HL-60 (cell line): ENCODE measurements around the gene GLUL.

Experiments used
- CTCF ChIP-seq: IDR thresholded peaks from one replicate; pipeline ENCODE4 v1.5.1; 2011; ENCODE audit warnings: low read length, control low read depth, inconsistent platforms; ENCODE audit not compliant: insufficient read depth
- GABPA ChIP-seq: IDR thresholded peaks from 2 replicates; pipeline ENCODE4 v1.6.1; 2012; ENCODE audit warnings: low read depth
- REST ChIP-seq: IDR thresholded peaks from 2 replicates; pipeline ENCODE4 v1.6.1; 2012; ENCODE audit warnings: low read depth; ENCODE audit not compliant: insufficient replicate concordance

- TF ChIP-seq GABPA (no peak), CTCF (no peak), REST (no peak)
These were observed 35.9 kb downstream of the GLUL start for GRCh38 chr1:182355723-182356098.
